Midbrain (tissue), 1 donor: ENCODE measurements around the gene CD68.

Experiments used
- DNase-seq: peaks from one replicate; lab custom pipeline; 2025; lab: John Stamatoyannopoulos, UW

Gene CD68

DNA sequence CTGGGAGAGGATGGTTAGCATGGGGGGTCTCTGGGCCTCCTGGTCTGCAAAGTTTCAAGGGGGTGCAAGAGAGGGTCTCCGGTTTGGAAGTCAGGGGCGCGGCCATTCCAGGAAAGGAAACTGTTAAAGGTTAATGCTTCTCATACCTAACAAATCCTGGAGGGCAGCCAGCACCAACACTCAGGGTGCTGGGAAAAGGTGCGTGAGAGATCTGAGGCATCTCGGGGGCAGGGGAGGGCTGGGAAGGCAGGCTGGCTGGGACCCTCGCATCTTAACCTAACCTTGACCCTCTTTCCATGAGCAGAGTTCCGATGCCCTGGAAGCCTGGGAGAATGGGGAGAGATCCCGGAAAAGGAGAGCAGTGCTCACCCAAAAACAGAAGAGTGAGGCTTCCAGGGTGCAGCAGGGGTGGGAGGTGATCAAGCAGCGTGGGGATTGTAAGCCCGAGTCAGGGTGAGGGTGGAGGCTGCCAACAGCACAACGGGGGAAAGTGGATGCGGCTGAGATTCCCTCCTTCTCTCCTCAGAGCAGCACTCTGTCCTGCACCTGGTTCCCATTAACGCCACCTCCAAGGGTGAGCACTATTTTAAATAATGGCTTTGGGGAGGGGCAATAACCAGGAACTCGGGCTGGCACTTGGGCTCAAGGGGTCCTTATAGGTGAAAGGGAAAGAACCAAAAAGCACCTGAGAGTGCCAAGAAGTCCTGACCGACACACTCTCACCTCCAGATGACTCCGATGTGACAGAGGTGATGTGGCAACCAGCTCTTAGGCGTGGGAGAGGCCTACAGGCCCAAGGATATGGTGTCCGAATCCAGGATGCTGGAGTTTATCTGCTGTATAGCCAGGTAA is 19.9 kb upstream of the CD68 start:
- DNase-seq, result no peak

DNA sequence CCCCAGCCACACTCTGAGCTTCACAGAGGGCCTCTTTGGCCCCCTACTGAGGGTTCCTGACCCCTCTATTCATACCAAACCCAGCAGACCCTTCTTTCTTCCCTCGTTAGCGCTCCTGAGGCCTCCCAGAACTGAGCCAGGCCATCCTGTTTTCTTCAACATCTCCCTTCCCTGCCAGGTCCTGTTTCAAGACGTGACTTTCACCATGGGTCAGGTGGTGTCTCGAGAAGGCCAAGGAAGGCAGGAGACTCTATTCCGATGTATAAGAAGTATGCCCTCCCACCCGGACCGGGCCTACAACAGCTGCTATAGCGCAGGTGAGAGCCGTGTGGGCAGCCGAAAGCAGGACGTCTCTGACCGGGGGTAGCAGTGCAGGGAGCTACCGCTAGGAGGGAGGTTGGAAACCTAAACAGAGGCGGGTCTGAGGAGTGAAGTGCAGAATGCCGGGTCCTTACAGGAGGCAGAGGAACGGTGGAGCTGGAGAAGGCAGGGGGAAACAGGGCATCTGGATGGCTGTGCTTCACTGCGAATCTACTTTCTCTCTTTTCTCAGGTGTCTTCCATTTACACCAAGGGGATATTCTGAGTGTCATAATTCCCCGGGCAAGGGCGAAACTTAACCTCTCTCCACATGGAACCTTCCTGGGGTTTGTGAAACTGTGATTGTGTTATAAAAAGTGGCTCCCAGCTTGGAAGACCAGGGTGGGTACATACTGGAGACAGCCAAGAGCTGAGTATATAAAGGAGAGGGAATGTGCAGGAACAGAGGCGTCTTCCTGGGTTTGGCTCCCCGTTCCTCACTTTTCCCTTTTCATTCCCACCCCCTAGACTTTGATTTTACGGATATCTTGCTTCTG is 19.0 kb upstream of the CD68 start:
- no peak for DNase-seq

DNA sequence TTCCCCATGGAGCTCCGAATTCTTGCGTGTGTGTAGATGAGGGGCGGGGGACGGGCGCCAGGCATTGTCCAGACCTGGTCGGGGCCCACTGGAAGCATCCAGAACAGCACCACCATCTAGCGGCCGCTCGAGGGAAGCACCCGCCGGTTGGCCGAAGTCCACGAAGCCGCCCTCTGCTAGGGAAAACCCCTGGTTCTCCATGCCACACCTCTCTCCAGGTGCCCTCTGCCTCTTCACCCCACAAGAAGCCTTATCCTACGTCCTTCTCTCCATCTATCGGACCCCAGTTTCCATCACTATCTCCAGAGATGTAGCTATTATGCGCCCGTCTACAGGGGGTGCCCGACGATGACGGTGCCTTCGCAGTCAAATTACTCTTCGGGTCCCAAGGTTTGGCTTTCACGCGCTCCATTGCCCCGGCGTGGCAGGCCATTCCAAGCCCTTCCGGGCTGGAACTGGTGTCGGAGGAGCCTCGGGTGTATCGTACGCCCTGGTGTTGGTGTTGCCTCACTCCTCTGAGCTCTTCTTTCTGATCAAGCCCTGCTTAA is 18.3 kb upstream of the CD68 start:
- DNase-seq, result peak; percentile 81

DNA sequence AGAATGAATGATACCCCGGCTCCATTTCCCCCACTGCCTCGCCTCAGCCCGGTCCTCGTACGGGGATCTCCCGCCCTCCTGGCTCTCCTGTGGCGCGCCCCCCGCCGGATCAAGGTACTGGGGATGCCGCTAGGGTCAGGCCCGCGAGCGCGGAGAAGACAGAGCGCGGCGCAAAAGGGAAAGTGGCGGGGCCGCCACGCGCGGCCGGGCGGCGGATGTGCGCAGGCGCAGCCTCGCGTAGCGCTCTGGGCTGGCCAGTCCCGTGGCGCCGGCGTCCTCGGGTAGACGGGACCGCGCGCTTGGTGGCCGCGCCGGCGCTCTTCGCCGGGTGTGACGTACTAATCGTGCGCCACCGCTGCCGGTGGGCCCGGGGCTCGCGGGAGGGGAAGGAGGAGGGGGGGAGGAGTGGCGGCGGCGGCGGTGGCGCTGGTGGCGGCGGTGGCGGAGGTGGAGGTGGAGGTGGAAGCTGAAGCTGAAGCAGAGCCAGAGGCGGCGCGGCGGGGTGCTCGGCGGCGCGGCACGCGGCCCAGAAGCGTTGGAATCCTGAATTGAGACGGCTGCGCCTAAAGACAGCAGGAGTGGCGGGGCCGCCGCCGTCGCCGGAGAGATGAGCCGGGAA is 17.7 kb upstream of the CD68 start, which contains the start of gene SENP3:
SENP3 (plus strand) TSS at position 331 of the 619 bp plus-strand sequence. CDS start 1,158 bp downstream, outside the sequence.
- DNase-seq, result peak; percentile 92

DNA sequence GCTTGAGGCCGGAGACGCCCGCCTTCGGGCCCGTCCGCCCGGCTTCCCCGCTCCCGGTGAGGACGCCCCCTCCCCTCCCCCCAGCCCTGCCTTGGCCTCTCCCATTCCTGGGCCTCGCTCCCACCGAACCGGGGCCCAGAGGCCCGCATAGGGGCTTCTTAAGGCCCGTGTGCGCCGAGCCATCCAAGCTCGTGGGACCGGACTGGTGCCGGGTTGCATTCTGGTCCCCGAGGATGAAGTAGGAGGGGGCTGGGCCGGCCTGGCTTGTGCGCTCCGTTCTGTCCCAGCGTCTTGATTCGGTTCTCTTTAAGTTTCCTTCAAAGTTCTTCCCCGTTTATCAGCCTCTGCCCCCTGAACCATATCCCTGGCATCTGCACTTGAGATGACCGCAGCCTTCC is 17.2 kb upstream of the CD68 start:
- no peak for DNase-seq

DNA sequence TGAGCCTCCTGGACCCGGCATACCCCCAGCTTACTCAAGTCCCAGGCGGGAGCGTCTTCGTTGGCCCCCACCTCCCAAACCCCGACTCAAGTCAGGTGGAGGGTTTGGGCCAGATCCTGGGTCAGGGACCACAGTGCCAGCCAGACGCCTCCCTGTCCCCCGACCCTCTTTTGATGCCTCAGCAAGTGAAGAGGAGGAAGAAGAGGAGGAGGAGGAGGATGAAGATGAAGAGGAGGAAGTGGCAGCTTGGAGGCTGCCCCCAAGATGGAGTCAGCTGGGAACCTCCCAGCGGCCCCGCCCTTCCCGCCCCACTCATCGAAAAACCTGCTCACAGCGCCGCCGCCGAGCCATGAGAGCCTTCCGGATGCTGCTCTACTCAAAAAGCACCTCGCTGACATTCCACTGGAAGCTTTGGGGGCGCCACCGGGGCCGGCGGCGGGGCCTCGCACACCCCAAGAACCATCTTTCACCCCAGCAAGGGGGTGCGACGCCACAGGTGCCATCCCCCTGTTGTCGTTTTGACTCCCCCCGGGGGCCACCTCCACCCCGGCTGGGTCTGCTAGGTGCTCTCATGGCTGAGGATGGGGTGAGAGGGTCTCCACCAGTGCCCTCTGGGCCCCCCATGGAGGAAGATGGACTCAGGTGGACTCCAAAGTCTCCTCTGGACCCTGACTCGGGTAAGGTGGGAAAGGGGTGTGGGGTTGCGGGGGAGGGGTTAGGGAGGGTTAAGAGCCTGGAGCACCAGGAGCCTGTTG is 16.1 kb upstream of the CD68 start:
- DNase-seq, result no peak

DNA sequence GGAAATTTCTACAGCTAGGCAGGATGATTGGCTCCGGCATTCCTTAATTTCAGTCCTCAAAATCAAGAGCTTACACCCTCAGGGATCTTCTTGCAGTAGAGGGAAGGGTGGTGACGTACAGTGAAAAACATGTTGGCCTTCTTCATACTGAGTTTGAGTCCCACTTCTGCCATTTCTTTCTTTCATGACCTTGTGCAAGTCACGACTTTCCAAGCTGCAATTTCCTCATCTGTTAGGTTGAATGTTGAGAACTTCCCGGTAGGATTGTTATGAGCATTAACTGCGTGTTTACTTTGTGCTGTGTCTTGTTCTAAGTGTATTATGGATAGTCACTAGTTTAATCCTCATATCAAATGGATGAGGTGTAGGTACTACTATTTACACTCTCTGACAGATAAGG is 9.9 kb upstream of the CD68 start:
- DNase-seq, result no peak

DNA sequence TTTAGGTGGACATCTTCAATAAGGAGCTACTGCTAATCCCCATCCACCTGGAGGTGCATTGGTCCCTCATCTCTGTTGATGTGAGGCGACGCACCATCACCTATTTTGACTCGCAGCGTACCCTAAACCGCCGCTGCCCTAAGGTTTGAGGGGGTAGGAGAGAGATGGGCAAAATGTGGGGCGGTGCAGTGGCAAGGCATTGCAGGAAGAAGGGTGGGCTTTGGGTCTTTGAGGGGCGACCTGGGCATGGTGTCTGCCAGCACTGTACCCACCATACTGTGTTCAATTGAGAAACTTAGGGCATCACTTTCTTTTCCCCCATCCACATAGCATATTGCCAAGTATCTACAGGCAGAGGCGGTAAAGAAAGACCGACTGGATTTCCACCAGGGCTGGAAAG is 9.1 kb upstream of the CD68 start:
- DNase-seq, result no peak

DNA sequence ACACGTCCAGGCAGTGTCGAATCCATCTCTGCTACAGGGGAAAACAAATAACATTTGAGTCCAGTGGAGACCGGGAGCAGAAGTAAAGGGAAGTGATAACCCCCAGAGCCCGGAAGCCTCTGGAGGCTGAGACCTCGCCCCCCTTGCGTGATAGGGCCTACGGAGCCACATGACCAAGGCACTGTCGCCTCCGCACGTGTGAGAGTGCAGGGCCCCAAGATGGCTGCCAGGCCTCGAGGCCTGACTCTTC is 7.2 kb upstream of the CD68 start:
- no peak for DNase-seq

DNA sequence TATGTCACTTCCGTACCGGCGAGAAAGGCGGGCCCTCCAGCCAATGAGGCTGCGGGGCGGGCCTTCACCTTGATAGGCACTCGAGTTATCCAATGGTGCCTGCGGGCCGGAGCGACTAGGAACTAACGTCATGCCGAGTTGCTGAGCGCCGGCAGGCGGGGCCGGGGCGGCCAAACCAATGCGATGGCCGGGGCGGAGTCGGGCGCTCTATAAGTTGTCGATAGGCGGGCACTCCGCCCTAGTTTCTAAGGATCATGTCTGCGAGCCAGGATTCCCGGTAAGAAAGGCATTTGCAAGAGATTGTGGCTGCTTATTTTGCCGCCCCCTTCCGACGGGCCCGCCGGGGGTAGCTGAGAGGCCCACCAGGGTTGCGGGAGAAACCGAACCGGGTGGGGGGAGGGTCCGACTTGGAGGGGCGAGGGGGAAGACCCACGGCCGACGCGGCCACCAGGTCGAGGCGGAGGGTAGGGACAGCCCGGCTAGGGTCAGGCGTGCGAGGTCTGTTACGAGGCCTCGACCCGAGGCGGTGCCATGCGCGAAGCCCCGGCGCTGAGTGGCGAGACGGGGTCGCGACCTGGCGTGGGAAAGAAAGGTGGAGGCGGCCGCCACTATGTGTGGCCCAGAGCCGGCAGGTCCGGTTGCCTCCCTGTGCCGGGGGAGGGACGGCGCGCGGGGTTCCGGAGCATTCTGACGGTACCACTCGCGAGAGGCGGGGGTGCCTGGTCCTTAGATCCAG is 6.7 kb upstream of the CD68 start:
- peak; percentile 100 for DNase-seq

DNA sequence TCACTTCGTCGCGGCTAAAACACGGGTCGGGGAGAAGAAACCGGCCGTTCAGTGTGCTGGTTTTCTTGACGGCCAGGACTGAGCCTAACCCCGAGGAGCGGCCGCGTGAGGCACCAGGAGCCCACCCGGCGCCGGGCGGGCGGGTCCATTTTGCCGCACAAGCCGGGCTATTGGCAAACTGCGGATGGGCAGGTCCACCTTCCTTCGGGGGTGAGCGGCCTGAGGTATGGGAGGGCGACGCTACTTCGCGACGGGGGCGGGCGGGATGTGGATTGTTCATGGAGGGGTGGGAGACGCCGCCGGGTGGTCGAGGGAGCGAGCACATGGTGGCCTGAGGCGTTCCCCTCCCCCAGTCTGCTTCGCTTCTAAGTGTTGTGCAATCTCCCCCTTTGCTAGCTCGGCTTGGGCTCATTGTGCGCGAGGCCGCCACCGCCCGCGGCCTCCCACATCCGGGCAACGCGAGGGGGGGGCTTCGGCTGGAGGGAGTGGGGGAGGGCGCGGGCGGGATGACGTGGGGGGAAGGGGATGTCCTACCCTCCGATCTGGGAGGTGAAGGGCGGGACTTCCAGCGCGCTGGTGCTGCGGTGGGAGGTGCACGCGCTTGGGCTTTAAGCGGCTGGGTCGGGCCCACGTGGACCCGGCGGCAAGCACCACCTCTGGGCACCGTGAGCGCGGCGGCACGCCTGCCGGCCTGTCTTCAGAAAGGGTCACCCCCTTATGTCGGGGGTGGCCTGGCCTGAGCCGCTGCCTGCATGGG is 5.9 kb upstream of the CD68 start:
- peak; percentile 92 for DNase-seq

DNA sequence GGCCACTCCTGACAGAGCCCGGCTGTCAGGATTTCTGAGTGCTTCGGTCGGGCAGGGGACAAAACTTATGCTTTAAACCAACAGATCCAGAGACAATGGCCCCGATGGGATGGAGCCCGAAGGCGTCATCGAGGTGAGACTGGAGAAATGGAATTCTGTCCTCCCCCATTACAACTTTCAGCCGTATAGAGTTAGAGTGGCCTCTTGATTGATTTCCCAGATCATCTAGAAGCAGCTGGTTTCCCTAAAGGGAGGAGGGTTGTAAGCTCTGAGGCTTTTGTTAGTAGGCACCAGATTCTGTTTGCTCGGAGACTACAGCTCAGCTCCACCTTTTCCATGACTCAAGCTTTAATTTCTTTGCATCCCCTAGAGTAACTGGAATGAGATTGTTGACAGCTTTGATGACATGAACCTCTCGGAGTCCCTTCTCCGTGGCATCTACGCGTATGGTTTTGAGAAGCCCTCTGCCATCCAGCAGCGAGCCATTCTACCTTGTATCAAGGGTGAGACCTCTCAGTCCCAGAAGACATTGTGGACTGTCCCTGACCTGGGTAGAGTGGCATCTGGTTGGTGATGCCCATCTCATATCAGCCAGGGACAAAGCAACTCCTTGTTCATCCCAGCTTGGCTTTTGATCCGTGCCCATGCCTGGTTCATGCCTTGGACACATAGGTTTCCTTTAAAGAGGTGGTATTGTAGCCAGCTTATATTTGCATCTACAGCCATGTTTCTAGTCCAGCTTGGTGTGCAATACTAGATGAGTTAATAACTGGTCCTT is 5.1 kb upstream of the CD68 start:
- no peak for DNase-seq

DNA sequence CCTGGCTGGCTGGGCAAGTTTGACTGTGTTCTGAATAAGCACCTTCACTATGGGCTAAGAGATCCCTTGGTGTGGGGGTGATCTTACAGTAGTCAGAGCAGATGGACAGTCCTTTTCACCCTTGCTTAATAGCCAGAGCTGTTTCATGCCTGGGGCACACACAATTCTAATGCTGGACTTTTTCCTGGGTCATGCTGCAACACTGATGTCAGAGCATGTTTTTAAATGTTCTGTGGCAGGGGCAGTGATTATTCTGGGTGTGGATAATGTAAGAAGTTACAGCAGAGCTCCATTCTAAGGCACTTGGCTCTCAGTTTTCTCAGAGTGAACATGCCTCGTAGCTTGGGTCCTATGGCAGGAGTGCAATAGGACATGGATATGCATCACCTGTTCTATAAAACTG is 4.0 kb upstream of the CD68 start:
- no peak for DNase-seq

DNA sequence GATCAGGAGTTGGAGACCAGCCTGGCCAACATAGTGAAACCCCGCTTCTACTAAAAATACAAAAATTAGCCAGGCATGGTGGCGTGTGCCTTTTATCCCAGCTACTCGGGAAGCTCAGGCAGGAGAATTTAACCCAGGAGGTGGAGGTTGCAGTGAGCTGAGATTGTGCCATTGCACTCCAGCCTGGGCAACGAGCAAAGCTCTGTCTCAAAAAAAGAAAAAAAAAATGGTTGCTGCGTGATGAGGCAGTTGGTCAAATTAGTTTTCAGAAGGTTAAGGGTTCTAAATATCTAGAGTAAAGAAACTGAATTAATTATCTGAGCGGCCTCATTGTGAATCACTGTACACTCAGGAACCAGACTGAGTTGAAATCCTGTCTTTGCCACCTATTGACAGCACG is 3.5 kb upstream of the CD68 start:
- DNase-seq, result no peak

DNA sequence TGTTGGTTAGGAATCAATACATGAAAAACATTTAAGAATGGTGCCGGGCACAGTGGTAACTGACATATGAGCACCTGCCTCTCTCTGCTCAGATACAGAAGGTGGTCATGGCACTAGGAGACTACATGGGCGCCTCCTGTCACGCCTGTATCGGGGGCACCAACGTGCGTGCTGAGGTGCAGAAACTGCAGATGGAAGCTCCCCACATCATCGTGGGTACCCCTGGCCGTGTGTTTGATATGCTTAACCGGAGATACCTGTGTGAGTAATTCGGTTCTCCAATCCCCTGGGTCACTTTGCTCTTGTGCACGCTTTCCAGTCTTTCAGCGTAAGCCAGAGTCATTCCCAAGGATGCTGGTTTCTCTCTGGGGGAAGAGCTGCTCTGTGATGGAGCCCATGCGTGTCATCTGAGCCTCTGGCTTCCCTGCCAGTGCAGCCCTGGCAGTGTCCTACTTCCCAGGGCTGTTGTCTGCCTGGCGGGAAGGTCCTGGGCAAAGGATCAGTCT is 3.0 kb upstream of the CD68 start:
- no peak for DNase-seq

DNA sequence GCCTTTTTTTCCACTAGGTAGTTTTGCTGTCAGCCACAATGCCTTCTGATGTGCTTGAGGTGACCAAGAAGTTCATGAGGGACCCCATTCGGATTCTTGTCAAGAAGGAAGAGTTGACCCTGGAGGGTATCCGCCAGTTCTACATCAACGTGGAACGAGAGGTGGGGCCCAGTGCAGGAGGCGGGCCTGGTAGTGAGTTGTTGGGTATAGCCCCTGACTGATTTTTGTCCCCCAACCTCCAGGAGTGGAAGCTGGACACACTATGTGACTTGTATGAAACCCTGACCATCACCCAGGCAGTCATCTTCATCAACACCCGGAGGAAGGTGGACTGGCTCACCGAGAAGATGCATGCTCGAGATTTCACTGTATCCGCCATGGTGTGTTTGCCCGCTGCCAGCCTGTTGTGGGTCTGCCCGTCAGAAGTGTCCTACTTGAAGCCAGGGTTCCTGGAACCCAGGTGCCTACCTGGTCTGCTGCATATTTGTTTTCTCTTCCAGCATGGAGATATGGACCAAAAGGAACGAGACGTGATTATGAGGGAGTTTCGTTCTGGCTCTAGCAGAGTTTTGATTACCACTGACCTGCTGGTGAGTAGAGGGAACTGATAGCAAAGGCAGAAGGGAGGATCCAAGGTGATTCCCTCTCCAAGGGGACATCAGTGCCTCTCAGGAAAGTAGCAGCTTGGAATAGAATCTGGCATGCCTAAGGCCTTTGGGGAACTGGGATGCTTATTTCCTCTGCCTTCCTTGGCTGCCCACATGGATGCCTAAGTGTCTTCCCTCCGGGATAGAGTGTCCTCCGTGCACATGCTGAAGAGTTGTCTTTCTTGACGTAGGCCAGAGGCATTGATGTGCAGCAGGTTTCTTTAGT is 1.9 kb upstream of the CD68 start:
- no peak for DNase-seq

DNA sequence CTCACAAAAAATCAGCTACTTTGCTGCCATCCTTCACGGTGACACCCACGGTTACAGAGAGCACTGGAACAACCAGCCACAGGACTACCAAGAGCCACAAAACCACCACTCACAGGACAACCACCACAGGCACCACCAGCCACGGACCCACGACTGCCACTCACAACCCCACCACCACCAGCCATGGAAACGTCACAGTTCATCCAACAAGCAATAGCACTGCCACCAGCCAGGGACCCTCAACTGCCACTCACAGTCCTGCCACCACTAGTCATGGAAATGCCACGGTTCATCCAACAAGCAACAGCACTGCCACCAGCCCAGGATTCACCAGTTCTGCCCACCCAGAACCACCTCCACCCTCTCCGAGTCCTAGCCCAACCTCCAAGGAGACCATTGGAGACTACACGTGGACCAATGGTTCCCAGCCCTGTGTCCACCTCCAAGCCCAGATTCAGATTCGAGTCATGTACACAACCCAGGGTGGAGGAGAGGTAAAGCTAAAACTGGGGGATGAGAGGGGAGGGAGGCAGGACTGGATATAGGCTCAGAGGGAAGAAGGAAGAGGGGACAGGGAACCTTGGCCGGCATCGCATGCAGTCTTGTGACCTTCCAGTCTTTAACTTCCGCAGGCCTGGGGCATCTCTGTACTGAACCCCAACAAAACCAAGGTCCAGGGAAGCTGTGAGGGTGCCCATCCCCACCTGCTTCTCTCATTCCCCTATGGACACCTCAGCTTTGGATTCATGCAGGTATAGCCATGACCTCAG is 581 bp downstream of the CD68 start:
- no peak for DNase-seq
